Chondrocyte (in vitro differentiated cells): Measurements from ENCODE around the gene TAGAP. TPM values are rescaled to one million over a fixed set of nuclear protein-coding genes. Genes with fewer than 3 reads are reported as not detected.

Source experiments
- DNase-seq: peaks from one replicate; pipeline ENCODE4 v3.0.0; 2021; ENCODE audit warnings: mixed read lengths, low spot score
- H3K27ac Mint-ChIP-seq: one replicate; pipeline ENCODE4 v1.8.0; 2021; ENCODE audit warnings: mild to moderate bottlenecking, moderate library complexity, mixed read lengths; ENCODE audit not compliant: unreplicated experiment
- H3K27me3 Mint-ChIP-seq: 2 replicates; pipeline ENCODE4 v1.8.0; 2021; ENCODE audit warnings: low read depth, mixed read lengths
- H3K36me3 Mint-ChIP-seq: 2 replicates; pipeline ENCODE4 v1.8.0; 2021; ENCODE audit warnings: low read depth, mixed read lengths
- H3K4me1 Mint-ChIP-seq: 2 replicates; pipeline ENCODE4 v1.8.0; 2021; ENCODE audit warnings: low read depth, mild to moderate bottlenecking, mixed read lengths
- H3K4me3 Mint-ChIP-seq: one replicate; pipeline ENCODE4 v1.8.0; 2021; ENCODE audit warnings: mild to moderate bottlenecking, moderate library complexity, mixed read lengths; ENCODE audit not compliant: unreplicated experiment
- H3K9me3 Mint-ChIP-seq: 2 replicates; pipeline ENCODE4 v1.8.0; 2021; ENCODE audit warnings: low read depth, mixed read lengths
- CTCF ChIP-seq: fragments of 200-600 bp; sonication (generic); IDR thresholded peaks from 2 replicates; pipeline ENCODE4 v1.5.0; 2021; ENCODE audit warnings: antibody characterized with exemption, mild to moderate bottlenecking, moderate library complexity
- total RNA-seq: library from RNA; stranded (reverse); gene quantifications from 3 replicates; pipeline ENCODE4 v1.2.1, GENCODE V29; 2021

TAGAP gene
- total RNA-seq, 1 donor from 2014 or later: not detected

DNA sequence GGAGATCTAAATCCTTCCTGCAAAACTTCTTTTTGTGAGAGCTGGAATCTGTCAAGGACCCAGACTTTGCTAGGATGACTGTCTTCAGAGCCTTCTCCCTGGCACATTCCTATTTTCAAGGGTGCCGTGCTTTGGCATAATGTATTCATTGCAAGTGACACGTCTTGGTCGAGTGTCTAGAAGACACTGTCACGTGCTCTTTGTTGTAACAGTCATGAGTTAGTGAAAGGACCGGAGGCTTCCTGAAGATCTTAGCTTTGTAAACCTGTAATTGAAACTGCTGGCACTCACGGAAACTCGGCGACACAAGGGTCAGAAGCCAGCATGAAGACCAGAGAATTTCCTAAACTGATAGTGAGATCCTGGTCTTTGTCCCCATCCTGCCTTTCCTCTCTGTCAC lies 19.7 kb upstream of the TAGAP start:
- Mint-ChIP-seq H3K27me3 (peaks cover 58% of the 10 kb centered on the region), H3K4me3 (no peak overlapping the region), H3K9me3 (no peaks in the 10 kb centered on the region), H3K36me3 (no peaks in the 10 kb centered on the region), H3K27ac (no peak overlapping the region), H3K4me1 (no peaks in the 10 kb centered on the region)
- DNase-seq: no peak
- TF ChIP-seq CTCF: no peak

- Mint-ChIP-seq H3K4me1 (no peaks in the 10 kb centered on the region), H3K9me3 (no peaks in the 10 kb centered on the region), H3K4me3 (no peak overlapping the region), H3K27me3 (peaks cover 53% of the 10 kb centered on the region), H3K27ac (no peak overlapping the region), H3K36me3 (no peaks in the 10 kb centered on the region)
- DNase-seq: no peak
- no peak for TF ChIP-seq CTCF
These were observed 18.8 kb upstream of the TAGAP start for GRCh38 chr6:159063549-159063948.

GRCh38 chr6:159062976-159063375 lies 18.2 kb upstream of the TAGAP start:
- Mint-ChIP-seq H3K27me3 (peaks cover 52% of the 10 kb centered on the region), H3K9me3 (no peaks in the 10 kb centered on the region), H3K4me3 (no peak overlapping the region), H3K27ac (no peak overlapping the region), H3K36me3 (no peaks in the 10 kb centered on the region), H3K4me1 (no peaks in the 10 kb centered on the region)
- DNase-seq: no peak
- TF ChIP-seq CTCF: no peak

DNA sequence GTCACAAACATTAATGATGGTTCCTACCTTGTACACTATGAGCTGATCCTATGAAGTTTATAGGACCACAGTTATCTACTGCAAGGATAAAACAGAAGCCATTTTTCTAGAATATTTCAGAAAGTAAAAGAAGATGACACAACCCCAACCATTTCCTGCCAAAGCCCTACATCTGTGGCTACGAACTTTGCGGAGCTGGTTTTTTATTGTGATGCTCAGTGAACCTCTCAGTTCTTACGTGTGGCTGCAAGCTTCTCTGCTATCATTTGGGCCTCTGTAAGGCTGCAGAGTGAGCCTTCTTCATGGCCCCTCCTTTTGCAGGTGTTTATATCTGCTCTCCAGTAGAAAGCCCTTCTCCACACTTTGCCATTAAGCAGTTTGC lies 17.8 kb upstream of the TAGAP start:
- no peak for DNase-seq
- no peaks in the 10 kb centered on the region for H3K36me3 Mint-ChIP-seq
- no peak overlapping the region for H3K27ac Mint-ChIP-seq
- no peaks in the 10 kb centered on the region for H3K4me1 Mint-ChIP-seq
- peaks cover 49% of the 10 kb centered on the region for H3K27me3 Mint-ChIP-seq
- TF ChIP-seq CTCF: no peak
- no peaks in the 10 kb centered on the region for H3K9me3 Mint-ChIP-seq
- H3K4me3 Mint-ChIP-seq: no peak overlapping the region

DNA sequence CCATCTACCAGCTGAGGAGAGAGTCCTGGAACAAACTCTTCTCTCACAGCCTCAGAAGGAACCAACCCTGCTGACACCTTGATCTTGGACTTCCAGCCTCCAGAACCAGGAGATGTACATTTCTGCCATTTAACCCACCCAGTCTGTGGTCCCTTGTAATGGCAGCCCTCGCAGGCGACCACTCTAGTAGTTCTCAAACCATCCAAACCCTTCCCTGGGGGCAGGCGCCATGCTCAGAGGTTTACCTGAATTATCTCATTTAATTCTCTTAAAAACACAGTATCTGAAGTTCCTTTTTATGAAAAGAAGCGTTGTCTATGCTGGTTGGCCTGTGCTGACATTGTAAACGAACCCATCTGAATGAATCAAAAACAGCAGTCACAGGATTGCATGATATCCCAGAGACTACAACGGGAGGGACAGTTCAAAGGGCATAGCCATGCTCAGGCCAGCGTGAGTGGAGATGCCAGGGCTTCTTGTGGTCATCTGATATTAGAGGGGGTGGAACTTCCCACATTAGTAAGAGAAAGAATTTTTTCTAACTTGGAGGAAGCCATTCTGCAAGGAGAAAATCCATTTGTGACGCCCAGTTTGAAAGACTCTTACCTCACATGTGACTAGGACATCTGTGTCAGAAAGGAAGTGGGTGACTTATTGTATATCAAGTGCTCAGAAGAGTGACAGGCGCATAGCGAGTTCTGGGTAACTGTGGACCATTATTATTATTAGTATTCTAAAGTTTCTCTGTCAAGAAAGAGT lies 17.2 kb upstream of the TAGAP start:
- H3K36me3 Mint-ChIP-seq: no peaks in the 10 kb centered on the region
- H3K9me3 Mint-ChIP-seq: no peaks in the 10 kb centered on the region
- peaks cover 47% of the 10 kb centered on the region for H3K27me3 Mint-ChIP-seq
- DNase-seq: no peak
- H3K4me3 Mint-ChIP-seq: no peak overlapping the region
- no peaks in the 10 kb centered on the region for H3K4me1 Mint-ChIP-seq
- no peak for TF ChIP-seq CTCF
- no peak overlapping the region for H3K27ac Mint-ChIP-seq
